ENCODE measurements around the gene FBXO21.
"Not testable (repeated sequence)": the region's sequence is repeated elsewhere in the genome, so short reads cannot be mapped to it uniquely, and the experiment has no call there.

The FBXO21 gene

GRCh38 chr12:117199956-117200744 is 9.9 kb upstream of the FBXO21 start:
- not testable (repeated sequence) for DNase-seq (ENCODE audit: low read depth)

- DNase-seq (ENCODE audit: low read depth): not testable (repeated sequence)
Observed at GRCh38 chr12:117196334-117196733, 6.1 kb upstream of the FBXO21 start.

- DNase-seq (ENCODE audit: low read depth): not testable (repeated sequence)
Observed at GRCh38 chr12:117195027-117195426, 4.8 kb upstream of the FBXO21 start.

- DNase-seq (ENCODE audit: low read depth): no peak
Observed at GRCh38 chr12:117193903-117194302, 3.6 kb upstream of the FBXO21 start.

- not testable (repeated sequence) for DNase-seq (ENCODE audit: low read depth)
Observed at GRCh38 chr12:117192581-117192980, 2.3 kb upstream of the FBXO21 start.

- DNase-seq (ENCODE audit: low read depth): no peak
Observed at GRCh38 chr12:117192057-117192456, 1.8 kb upstream of the FBXO21 start.

- no peak for DNase-seq (ENCODE audit: low read depth)
Observed at GRCh38 chr12:117189725-117190209, 503 bp downstream of the FBXO21 start.

- DNase-seq (ENCODE audit: low read depth): no peak
Observed at GRCh38 chr12:117188961-117189724, 1.1 kb downstream of the FBXO21 start.

GRCh38 chr12:117188121-117188665 is 2.1 kb downstream of the FBXO21 start:
- DNase-seq (ENCODE audit: low read depth): no peak

DNA sequence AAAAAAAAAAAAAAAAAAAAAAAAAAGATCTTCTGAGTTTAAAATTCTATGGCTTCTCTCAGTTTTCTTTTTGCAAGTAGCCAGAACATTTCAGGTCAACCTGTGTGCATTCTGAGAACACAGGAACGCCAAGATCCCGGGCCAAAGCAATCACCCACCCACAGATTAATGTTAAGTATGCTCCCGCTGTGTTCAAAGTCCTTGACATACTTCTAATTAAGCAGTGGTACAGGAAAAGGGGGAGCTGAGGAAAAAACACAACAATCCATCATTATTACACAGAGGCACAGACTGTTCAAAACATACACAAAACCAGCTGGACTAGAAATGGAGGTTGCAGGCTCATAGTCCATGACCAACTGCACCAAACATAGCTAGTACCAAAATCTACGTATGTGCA is 2.8 kb downstream of the FBXO21 start:
- no peak for DNase-seq (ENCODE audit: low read depth)

- no peak for DNase-seq (ENCODE audit: low read depth)
Observed at GRCh38 chr12:117182866-117183265, 7.4 kb downstream of the FBXO21 start.

DNA sequence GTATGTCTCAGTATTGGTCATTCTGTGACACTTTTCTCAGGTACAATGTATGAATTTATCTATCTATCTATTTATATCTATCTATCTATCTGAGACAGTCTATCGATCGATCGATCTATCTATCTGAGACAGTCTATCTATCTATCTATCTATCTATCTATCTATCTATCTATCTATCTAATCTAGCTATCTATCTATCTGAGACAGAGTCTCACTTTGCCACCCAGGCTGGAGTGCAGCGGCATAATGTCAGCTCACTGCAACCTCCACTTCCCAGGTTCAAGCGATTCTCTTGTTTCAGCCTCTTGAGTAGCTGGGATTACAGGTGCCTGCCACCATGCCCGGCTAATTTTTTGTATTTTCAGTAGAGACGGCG is 8.8 kb downstream of the FBXO21 start:
- DNase-seq (ENCODE audit: low read depth): not testable (repeated sequence)

DNA sequence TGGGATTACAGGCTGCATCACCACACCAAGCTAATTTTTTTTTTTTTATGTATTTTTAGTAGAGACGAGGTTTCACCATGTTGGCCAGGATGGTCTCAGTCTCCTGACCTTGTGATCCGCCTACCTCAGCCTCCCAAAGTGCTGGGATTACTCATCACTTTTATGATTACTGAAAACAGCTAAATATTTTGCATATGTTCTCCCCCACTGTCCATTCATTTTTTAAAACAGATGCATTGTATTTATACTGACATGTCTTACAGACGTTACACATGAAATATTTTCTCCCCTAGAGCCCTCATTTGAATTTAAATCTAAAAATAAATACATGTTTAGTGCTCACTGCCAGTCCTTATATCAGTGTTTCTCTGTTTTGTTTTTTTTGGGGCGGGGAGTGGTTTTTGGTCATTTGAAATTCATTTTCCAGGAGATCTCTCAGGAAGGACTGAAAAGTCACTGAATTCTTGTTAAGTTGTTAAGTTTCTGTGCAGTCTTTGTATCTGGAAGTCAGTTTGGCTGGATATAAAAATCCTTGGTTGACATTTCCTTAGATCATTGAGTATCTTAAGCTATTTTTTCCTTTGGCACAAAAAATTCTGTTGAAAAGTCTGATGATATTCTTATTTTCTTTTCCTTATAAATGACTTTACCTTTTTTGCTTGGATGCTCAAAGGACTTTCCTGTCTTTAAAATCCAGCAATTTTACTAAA is 9.4 kb downstream of the FBXO21 start:
- no peak for DNase-seq (ENCODE audit: low read depth)

DNA sequence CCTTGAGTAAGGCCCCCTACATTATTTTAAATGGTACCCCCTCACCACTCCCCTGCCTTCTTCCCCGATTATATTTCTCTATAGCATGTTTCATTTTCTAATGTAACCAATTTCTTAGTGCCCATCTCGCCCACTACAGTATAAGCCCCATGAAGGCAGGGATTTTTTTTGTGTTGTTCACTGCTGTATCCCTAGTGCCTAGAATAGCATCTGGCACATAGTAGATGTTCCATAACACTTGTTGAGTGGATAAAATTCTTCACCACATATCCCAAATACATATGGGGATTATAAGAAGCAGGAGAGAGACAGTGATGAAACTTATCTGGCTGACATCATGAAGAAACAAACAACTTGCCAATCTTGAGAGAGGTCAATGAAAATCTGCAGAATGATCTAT is 11.5 kb downstream of the FBXO21 start:
- DNase-seq (ENCODE audit: low read depth): no peak

GRCh38 chr12:117178301-117178700 is 12.0 kb downstream of the FBXO21 start:
- DNase-seq (ENCODE audit: low read depth): no peak

- no peak for DNase-seq (ENCODE audit: low read depth)
Observed at GRCh38 chr12:117172168-117172567, 18.1 kb downstream of the FBXO21 start.

DNA sequence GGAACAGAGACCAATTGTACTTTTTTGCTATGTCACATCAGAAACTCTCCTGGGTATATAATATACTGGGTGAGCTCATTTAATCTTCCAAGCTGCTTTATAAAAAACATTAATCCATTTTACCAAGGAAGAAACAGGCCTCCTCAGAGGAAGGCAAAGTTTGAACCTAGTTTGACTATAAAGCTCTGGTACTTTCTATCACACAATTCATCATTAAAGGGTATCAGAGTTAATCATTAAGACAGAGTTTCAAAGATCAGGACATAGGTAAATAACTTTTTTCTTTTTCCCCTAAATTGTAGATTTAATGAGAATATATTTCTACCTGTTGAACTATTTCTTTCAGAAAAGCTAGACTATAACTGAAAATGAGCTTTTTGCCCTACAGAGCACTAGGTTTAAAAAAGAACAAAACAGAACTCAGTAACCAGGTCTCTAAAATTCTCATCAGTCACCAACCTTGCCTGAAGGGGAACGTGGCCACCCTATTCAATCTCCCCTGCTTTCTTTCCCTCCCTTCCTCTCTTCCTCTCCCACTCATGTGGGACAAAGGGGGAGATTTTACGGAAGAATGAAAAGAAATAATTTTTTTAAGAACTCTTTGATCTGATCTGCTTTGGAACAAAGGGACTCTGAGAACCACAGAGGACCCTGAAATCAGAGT is 18.6 kb downstream of the FBXO21 start:
- DNase-seq (ENCODE audit: low read depth): no peak

- DNase-seq (ENCODE audit: low read depth): no peak
Observed at GRCh38 chr12:117169548-117169947, 20.7 kb downstream of the FBXO21 start.

DNA sequence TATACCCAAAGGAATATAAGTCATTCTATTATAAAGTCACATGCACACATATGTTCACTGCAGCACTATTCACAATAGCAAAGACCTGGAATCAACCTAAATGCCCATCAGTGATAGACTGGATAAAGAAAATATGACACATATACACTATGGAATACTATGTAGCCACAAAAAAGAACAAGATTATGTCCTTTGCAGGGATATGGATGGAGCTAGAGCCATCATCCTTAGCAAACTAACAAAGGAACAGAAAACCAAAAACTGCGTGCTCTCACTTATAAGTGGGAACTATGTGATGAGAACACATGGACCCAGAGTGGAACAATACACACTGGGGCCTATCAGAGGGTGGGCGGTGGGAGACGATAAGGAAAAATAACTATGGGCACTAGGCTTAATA is 21.3 kb downstream of the FBXO21 start:
- DNase-seq (ENCODE audit: low read depth): no peak

DNA sequence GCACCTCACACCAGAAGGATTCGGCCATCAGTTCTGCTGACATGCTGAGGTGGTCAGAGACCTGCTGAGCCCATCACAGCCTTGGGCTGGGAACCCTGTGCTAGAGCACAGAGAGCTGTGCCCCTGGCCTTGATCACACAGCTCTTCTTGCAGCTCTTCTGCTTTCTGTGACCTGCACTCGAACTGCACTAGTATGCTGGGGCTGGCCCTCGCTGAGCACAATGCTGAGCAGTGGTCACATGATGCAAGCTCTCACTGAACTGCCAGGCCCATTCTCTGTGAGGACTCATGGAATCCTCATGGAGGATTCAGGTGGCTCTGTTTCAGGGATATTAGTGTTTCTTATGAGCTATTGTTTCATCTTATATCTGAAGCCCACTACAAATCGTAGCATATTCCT is 22.5 kb downstream of the FBXO21 start:
- no peak for DNase-seq (ENCODE audit: low read depth)

DNA sequence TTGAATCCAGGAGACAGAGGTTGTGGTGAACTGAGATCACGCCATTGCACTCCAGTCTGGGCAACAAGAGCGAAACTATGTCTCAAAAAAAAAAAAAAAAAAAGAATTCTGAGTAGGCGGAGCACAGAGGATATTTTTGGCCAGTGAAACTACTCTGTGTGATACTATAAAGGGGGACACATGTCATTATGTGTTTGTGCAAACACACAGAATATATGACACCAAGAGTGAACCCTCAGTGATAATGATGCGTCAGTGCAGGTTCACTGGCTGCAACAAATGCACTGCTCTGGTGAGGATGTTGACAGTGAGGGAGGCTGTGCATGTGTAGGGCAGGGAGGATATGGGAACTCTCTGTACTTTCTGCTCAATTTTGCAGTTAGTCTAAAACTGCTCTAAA is 24.2 kb downstream of the FBXO21 start:
- DNase-seq (ENCODE audit: low read depth): no peak

GRCh38 chr12:117165342-117165741 is 24.9 kb downstream of the FBXO21 start:
- DNase-seq (ENCODE audit: low read depth): no peak
